Femur (tissue), 1 donor: Measurements from ENCODE around the gene SMC5.
"Not testable (repeated sequence)": the region's sequence is repeated elsewhere in the genome, so short reads cannot be mapped to it uniquely, and the experiment has no call there.

ENCODE experiments used
- DNase-seq: peaks from one replicate; pipeline ENCODE4 v3.0.0-alpha.2; 2017

SMC5 gene

DNA sequence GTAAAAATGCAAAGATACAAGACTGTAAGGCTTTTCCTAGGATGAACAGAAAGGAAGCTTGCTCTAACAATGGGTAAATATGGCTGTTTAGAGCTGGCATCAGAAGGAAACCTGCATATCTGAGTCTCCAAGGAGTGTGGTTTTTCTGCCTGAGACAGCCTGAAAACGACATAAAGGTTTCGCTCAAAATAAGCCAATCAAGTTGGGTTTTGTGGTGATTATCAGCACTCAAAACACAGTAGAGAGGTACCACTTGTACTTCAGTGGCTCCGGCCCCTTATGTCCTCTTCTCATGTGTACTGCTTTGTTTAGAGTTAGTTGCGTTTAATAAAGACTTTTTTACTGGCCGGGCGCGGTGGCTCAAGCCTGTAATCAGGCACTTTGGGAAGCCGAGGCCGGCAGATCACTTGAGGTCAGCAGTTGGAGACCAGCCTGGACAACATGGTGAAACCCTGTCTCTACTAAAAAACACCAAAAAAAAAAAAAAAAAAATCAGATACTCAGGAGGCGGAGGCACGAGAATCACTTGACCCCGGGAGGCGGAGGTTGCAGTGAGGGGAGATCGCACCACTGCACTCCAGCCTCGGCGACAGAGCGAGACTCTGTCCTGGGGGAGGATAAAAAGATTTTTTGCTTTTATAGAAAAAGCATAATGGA is 116.3 kb downstream of the SMC5 start:
- no peak for DNase-seq

DNA sequence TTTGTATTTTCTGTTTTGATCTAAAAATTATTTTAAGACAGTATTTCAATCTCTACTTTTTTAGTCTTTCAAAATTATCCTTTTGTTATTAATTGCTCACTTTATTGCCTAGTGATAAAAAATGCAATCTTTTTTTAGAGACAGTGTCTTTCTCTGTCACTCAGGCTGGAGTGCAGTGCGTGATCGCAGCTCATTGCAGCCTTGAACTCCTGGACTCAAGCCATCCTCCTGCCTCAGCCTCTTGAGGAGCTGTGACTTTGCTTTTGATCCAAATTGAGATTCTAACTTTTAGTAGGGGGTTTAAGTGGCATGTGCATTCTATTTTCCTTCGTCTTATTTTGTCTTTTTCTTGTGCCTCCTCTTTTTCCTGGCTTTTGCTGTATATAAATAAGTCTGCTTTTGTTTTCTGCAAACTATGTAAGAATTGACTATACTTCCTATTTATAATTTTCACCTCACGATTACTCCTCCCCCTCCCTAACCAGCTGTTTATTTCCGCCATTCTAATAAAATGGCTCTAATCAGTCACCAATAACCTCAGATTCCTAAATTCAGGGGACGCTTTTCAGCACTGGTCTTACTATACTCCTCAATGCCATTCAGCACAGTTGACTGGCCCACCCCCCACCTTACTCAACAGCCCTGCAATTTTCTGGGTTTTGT is 123.4 kb downstream of the SMC5 start:
- DNase-seq = no peak

DNA sequence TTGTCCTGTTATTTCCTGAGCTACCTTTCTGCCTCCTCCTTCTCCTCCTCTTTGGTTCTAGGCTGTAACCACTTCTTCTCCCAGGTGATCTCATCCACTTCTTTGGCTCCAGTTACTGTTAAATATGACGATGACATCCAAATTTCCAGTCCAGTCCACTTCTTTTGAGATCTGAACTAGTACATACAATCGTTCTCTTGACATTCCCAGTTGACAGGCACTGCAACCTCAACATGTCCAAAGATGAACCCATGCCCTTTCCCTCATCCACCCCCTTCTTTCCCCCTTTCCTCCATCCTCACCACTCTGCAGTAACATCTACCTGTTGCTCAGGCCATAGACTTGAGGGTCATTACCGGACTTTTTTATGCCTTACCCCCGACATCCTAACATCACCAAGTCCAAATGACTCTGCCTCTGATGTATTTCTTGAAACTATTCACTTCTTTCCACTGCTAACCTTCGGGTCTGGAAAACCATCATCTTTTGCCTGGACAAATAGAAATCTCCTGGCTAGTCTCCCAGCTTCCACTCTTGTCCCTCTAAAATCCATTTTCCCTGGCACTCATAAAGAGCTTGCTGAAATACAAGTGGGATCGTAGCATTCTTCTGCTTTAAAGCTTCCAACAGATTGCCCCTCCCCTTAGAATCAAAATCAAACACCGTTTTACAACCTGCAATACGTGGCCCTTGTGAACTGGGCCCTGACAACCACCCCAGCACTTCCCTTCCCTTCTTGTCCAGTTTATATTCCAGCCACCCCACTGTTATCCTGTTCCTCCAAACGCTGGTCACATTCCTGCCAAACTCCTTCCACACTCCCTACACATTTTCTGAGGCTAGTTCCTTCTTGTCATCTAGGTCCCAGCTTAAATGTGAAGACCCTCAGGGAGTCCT is 124.2 kb downstream of the SMC5 start:
- no peak for DNase-seq

DNA sequence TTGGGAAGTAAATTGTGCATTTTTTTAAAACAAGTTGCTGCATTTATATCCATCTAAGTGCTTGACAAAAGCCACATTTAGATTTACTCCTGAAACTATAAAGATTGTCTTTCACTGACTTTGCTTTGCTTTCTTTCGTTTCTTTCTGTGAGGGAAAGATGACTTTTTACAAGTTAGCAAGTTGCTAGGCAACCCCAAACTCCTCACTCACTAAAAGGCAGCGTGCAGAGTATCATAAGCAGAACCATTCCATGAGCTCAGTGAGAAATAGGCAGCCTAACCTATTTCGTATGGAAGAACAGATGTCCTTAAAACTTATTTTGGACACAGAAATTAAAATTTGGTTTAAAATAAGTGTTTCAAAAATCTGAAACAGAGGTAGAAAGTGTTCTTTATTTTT is 126.6 kb downstream of the SMC5 start:
- DNase-seq = no peak

DNA sequence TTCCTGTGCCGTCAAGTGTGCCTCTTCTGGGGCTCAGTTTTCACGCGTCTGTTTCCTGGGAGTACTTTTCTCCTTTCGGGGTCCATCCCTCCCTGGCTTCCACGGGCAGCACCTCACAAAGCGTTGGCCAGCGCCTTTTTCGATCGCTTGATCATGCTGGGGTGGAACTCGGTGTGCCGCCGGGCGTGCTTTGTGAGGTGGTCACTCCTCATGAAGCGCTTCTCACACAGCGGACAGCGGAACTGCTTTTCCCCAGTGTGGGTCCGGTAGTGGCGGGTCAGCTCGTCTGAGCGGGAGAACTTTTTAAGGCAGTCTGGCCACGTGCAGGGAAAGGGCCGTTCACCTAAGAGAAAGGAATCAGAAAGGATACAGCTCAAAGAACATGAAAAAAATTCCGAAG is 128.9 kb downstream of the SMC5 start:
- DNase-seq = no peak

DNA sequence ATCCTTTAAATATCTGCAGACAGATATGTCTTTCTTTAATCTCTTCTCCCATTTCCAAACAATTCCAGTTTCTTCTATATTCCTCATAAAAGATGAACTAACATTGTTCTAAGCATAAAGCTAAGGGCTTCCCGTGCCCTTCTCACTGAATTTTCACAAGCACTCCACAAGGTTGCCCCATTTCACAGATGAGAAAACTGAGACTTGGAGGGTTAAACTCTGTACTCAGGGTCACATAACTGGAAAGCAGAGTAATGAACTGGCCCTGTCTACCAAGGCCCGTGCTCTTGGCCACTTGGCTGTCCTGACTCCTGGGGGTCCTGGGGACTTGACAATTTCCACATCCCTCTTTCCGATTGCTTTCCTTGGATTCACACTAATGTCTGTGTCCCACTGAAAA is 130.4 kb downstream of the SMC5 start:
- no peak for DNase-seq

DNA sequence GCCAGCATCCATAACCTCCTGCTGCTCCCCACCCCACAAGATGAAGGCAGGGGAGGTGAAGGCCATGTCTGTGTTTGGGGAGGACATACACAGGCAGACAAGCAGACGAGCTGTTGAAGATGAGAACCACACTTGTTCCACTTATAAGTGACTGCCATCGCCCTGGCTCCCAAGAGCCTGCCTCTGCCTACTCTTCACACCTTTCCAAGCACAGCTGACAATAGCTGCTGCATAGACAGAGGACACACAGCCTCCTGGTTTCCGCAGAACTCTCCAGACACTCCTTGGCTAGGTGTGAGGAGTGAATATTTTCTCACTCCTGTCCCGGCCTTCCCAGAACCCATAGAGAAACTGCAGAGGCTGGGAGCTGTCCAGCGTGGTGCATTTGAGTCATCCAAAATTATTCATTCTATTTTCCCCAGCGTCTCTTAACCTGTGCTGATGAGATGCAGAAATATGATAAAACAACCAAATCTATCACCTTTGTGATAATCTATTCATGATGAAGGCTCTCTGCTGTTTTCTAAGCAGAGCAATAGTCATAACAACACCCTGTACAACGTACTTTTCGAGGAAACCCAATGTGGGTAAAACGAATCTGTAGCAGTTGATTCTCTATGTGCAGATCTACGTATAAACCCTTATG is 131.0 kb downstream of the SMC5 start:
- peak; percentile 49 for DNase-seq

DNA sequence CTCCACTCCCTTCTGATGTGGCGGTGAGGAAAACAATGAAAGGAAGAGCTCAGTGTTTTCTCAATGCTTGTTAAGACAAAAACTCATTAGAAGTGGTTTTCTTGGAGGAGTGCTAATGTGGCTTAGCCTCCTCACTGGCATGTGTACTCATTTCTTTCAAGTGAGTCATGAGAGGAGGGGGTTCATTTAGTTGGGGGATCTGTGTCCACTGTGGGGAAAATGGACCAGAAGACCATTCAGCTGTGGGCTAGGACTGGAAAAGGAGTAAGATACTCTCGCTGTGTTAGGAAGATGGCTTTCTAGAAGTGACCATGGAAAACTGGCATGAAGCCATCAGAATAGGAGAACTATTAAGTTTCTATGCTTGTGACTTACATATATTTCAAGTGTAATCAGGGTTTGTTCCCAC is 132.2 kb downstream of the SMC5 start:
- DNase-seq = no peak

DNA sequence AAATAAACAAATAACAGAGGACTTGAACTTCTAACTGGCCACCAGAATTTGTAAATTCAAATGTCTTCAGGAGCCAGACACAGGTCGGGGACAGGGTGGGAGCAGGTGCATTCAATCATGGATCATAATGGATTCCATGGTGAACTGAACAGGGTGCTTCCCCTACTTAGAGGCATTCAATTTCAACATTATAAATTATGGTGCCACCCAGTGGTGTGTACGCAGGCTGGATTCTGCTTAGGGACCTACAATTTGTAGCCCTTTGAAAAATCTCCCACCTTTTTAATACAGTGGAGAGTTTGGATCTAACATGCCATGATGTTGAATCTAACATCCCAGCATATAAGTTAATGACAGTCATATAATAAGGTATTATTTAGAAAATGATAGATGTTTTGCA is 133.4 kb downstream of the SMC5 start:
- DNase-seq = no peak

DNA sequence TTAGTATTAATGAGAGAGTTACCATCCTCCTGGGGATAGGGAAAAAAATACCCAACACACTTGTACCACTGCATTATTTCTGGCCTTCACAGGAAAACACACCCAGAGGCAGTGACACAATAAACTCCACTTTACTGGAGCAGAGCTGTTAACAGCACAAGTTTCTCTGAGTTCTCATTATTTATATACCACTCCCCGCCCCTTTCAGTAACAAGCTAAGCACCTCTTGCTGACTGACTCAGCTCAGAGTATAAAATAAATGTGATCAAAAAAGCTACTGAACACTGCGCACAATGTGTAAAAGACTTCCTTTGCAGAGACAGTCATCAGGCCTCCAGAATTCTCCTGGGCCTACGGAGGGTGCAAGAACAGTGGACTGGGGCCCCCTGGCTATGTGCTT is 134.1 kb downstream of the SMC5 start:
- no peak for DNase-seq

DNA sequence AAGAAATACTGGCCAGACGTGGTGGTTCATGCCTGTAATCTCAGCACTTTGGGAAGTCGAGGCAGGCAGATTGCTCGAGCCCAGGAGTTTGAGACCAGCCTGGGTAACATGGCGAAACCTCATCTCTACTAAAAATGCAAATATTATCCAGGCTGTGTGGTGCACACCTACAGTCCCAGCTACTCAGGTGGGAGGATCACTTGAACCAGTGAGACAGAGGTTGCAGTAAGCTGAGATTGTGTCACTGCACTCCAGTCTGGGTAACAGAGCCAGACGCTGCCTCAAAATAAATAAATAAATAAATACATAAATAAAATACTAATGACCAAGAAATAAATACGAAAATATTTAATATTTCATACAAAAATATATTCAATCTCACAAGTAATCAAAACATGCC is 136.9 kb downstream of the SMC5 start:
- DNase-seq = no peak

DNA sequence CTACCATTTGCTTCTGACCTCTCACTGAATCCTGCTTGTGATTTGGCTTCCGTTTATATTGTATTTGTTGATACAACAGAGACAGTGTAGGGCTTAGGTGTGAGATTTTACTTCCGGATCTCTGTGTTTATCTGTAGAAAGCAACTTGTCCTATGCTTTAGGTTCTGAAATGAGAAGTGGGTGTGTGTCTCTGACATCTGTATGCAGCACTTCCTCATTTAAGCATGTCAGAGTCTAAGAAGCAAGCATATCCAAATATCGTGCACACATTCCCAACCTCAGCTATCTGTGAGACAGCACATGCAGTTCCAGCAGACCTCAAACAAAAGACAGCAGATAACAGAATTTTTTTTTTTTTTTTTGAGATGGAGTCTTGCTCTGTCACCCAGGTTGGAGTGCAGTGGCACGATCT is 139.4 kb downstream of the SMC5 start:
- no peak for DNase-seq

DNA sequence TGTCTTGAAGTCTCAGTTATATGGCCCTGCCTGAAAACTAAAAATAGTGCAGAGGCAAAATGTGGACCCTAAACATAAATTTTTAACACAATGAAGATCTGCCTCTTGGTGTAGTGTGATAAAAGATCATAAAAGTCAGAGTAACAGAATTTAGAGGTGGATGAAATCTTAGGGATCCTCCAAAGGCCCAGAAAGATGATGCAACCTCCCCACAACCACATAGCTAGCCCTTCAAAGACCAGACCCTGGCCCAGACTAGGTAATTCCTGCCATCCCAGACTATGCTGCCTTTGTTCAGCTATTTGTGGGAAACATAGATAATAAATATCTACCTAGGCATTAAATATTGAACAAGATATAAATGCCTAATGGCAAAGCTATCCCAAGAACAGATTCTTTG is 140.4 kb downstream of the SMC5 start:
- DNase-seq = no peak

DNA sequence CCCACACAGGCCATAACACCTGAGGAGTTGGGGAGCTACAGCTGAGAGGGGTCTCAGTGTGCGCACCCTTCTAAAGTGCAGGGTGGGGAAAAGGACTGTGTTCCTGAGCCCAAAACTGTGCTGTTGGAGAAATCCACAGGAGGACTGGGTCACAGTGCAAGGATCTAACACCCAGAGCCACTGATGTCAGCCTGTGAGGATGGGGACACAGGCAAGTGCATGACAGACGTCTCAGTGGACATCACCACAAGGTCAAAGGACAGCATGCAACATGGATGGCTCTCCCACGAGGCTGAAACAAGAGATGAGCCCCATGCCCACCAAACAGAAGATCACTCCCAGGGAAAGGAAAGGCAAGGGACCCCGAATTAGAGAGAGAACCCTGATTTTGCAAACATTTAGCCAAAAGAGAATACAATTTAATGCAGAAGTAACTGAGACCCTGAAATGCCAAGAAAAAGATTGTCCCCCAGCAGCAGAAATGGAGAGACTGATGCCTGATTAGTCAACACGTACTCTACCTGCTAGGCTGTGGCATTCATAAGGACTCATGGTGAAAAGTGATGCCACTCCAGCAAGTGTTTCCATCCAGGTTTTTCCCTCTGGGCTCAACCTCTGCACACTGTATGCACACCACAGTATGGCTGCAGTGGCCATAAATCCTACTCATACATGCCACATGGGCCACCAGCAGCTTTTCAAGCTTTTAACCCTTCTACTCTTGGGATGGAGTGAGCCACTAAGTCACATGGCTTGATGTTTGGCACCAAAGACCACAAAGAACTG is 141.5 kb downstream of the SMC5 start:
- no peak for DNase-seq

DNA sequence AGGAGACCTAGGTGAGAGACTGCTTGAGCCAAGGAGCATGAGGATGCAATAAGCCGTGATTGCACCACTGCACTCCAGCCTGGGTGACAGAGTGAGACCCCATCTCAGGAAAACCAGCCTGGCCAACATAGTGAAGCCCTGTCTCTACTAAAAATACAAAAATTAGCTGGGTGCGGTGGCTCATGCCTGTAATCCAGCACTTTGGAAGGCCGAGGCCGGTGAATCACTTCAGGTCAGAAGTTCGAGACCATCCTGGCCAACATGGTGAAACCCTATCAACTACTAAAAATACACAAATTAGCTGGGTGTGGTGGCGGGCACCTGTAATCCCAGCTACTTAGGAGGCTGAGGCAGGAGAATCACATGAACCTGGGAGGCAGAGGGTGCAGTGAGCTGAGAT is 142.5 kb downstream of the SMC5 start:
- DNase-seq = not testable (repeated sequence)

DNA sequence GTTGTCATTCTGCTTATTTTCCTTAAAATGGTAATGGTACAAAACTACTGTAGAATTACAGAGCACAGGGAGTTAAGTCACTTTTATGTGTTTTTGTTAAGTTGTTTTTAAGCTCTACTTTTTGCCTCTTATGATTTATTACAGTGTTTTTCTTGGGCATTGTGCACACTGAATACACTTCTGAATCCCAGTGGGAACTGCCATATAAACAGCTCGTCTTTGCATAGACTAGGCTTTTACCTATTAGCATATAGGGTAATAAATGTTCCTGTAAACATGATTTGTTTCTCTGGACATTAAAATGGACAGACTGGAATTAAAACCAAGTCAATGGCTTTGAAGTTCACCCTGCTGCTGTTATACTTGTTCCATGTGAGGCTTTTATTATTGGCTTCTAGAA is 143.4 kb downstream of the SMC5 start:
- no peak for DNase-seq

DNA sequence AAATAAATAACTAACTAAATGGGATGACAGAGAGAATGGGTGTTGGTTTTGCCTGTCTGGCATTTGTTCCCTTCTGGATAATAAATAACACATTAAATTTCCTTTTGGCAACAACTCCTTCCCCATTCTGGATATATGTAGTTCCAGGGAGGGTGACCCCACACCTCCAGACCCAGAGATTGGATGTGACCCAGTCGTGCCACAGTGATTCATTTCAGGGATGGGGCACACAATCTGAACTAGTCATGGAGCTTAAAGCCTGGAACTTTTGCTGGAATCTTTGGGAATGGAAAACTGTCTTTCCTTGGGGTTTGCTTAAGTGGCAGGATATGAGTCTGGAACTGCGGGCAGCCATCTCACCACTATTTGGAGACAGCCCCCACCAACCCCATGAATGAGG is 144.4 kb downstream of the SMC5 start:
- DNase-seq = no peak

DNA sequence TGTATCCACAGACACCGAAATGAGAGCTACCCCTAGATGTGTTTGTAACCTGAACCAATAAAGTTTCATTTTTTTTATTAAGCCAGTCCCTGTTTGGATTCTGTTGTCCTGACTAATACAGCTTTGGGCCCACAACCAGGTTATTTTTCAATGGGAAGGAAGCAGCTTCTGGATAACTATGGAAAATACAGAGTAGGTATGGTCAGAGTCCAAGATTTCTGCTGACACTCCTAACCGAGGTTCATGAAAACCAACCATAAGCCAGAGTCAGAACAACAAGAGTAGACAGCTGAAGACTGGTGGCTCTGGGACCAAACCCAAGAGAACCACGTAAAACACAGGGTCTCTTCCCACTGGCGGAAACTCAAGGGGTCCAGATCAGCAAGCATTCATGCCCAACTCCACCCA is 144.8 kb downstream of the SMC5 start:
- DNase-seq = peak; percentile 36

DNA sequence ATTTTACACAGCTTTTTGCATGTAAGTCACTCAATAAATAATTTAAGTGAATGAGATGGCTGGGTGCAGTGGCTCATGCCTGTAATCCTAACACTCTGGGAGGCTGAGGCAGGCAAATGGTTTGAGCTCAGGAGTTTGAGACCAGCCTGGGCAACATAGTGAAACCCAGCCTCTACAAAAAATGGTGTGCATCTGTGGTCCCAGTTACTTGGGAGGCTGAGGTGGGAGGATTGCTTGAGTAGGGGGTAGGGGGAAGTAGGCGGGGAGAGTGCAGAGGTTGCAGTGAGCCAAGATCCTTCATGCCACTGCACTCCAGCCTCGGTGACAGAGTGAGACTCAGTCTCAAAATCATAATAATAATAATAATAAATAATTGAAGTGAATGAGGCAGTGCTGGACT is 145.5 kb downstream of the SMC5 start:
- DNase-seq = no peak
